Body of pancreas (tissue), 4 donors: ENCODE results near the gene ABCC5. TPM values are rescaled to one million over a fixed set of nuclear protein-coding genes. Genes with fewer than 3 reads are reported as not detected.
A peak's percentile ranks its signal among the peaks of the same experiment; 100 is the strongest.

Experiments
- ATAC-seq: fragments of 150-250 bp; one replicate; pipeline ENCODE4 v1.9.1; 2016
- DNase-seq, 4 donors: peaks; one replicate each; pipeline ENCODE4 v3.0.0-alpha.2; 2019
- H3K27ac ChIP-seq, 4 donors: fragments of 200-600 bp; sonication (generic); 1 replicate in 3 of 4; 2 replicates in 1 of 4; pipeline versions ENCODE4 v1.5.1 to v1.6.1; 2016 to 2019; ENCODE audit warnings: mild to moderate bottlenecking in 1 of 4, mixed read lengths in 1 of 4, moderate library complexity in 1 of 4
- H3K27me3 ChIP-seq, 2 donors: fragments of 200-600 bp; sonication (generic); one replicate each; pipeline ENCODE4 v1.6.0; 2016; ENCODE audit warnings: mild to moderate bottlenecking in 1 of 2
- H3K36me3 ChIP-seq, 2 donors: fragments of 200-600 bp; sonication (generic); replicated peaks in 1 of 2; 2 replicates each; pipeline ENCODE4 v1.5.1; 2016; ENCODE audit warnings: low read depth in 2 of 2; ENCODE audit not compliant: insufficient read depth in 1 of 2
- H3K4me1 ChIP-seq: fragments of 200-600 bp; sonication (generic); one replicate; pipeline ENCODE4 v1.6.0; 2016
- H3K4me3 ChIP-seq, 2 donors: fragments of 200-600 bp; sonication (generic); 1 replicate in 1 of 2; 2 replicates in 1 of 2; pipeline ENCODE4 v1.5.1; 2016 to 2019
- H3K9me3 ChIP-seq, 3 donors: fragments of 200-600 bp; sonication (generic); 1 replicate in 2 of 3; 2 replicates in 1 of 3; pipeline ENCODE4 v1.5.1; 2016
- CTCF ChIP-seq, 7 experiments: fragments of 450-650 bp in 4 of 7; fragments of 200-600 bp in 3 of 7; sonication (generic) in 3 of 7; IDR thresholded peaks; one replicate each; pipeline ENCODE4 v1.5.1; 2016 to 2019; ENCODE audit warnings: antibody characterized with exemption in 7 of 7
- POLR2A ChIP-seq, 3 donors: fragments of 450-650 bp; IDR thresholded peaks; one replicate each; pipeline ENCODE4 v1.6.1; 2016; ENCODE audit warnings: antibody characterized with exemption in 3 of 3, mild to moderate bottlenecking in 2 of 3
- WGBS, 2 donors: methylation state at CpG; one replicate each; pipeline ENCODE4 v1.1.5; 2017; 5-methylcytosine and 5-hydroxymethylcytosine counted together
- intact Hi-C: fragments of 100-400 bp; cut with DNase I; formaldehyde crosslinking; loops from one replicate; pipeline ENCODE4 v1.15.1; 2023
- total RNA-seq, 2 donors: library from RNA; depleted of rRNA; stranded (reverse); fragments of >200 nt; gene quantifications; one replicate each; pipeline ENCODE4 v1.1.0, GENCODE V29; 2016

ABCC5 gene
- total RNA-seq, 2 donors from 2014 or later = 17.1 to 20.1 TPM

GRCh38 chr3:183967693-183968092, 50.0 kb downstream of the ABCC5 start:
- no peaks in the 10 kb centered on the region for H3K27me3 ChIP-seq
- DNase-seq = peak in 1 of 4 donors; percentile 38
- peak; percentile 59 for ATAC-seq
- no peaks in the 10 kb centered on the region for H3K9me3 ChIP-seq
- 85% methylated on average over 3 of the region's 3 CpGs for WGBS, 2 donors
- no peak for TF ChIP-seq CTCF (IDR thresholded peaks at IDR 0.05)
- TF ChIP-seq POLR2A (IDR thresholded peaks at IDR 0.05) = no peak
- H3K27ac ChIP-seq = no peak overlapping the region
- H3K4me1 ChIP-seq = no peaks in the 10 kb centered on the region
- intact Hi-C loops = no loop called here
- no peaks in the 10 kb centered on the region for H3K36me3 ChIP-seq
- H3K4me3 ChIP-seq = no peak overlapping the region

- no peak for DNase-seq
- Histone ChIP-seq H3K36me3 (no peaks in the 10 kb centered on the region), H3K27me3 (no peaks in the 10 kb centered on the region), H3K4me3 (no peak overlapping the region), H3K27ac (no peak overlapping the region), H3K9me3 (no peaks in the 10 kb centered on the region), H3K4me1 (no peaks in the 10 kb centered on the region)
- WGBS, 2 donors = 67 to 92% methylated on average over 4 of the region's 4 CpGs
- ATAC-seq = no peak
- no peak for TF ChIP-seq CTCF (IDR thresholded peaks at IDR 0.05)
- intact Hi-C loops = no loop called here
Measured at GRCh38 chr3:183966361-183966791, 51.3 kb downstream of the ABCC5 start.

- H3K27me3 ChIP-seq = no peaks in the 10 kb centered on the region
- ATAC-seq = no peak
- H3K4me1 ChIP-seq = no peaks in the 10 kb centered on the region
- no peak overlapping the region for H3K27ac ChIP-seq
- no peaks in the 10 kb centered on the region for H3K36me3 ChIP-seq
- TF ChIP-seq POLR2A (IDR thresholded peaks at IDR 0.05) (no peak), CTCF (IDR thresholded peaks at IDR 0.05) (no peak)
- WGBS, 2 donors = 88 to 93% methylated on average over 3 of the region's 3 CpGs
- H3K4me3 ChIP-seq = no peak overlapping the region
- no peak for DNase-seq
- intact Hi-C loops = no loop called here
- H3K9me3 ChIP-seq = no peaks in the 10 kb centered on the region
Measured at GRCh38 chr3:183962807-183963206, 54.9 kb downstream of the ABCC5 start.

- TF ChIP-seq CTCF (IDR thresholded peaks at IDR 0.05) = no peak
- no peak for TF ChIP-seq POLR2A (IDR thresholded peaks at IDR 0.05)
- intact Hi-C loops = no loop called here
- DNase-seq = no peak
- H3K27ac ChIP-seq = no peak overlapping the region
- no peak for ATAC-seq
- H3K4me1 ChIP-seq = no peaks in the 10 kb centered on the region
- H3K36me3 ChIP-seq = no peaks in the 10 kb centered on the region
- H3K4me3 ChIP-seq = no peak overlapping the region
- H3K27me3 ChIP-seq = no peaks in the 10 kb centered on the region
- no peaks in the 10 kb centered on the region for H3K9me3 ChIP-seq
- WGBS, 2 donors = 71 to 72% methylated on average over 4 of the region's 4 CpGs
Measured at GRCh38 chr3:183959214-183959613, 58.5 kb downstream of the ABCC5 start.

GRCh38 chr3:183958775-183959174, 58.9 kb downstream of the ABCC5 start:
- WGBS, 2 donors = 86 to 96% methylated on average over 4 of the region's 4 CpGs
- Histone ChIP-seq H3K36me3 (no peaks in the 10 kb centered on the region), H3K27ac (no peak overlapping the region), H3K4me1 (no peaks in the 10 kb centered on the region), H3K4me3 (no peak overlapping the region), H3K9me3 (no peaks in the 10 kb centered on the region), H3K27me3 (no peaks in the 10 kb centered on the region)
- TF ChIP-seq CTCF (IDR thresholded peaks at IDR 0.05) (no peak), POLR2A (IDR thresholded peaks at IDR 0.05) (no peak)
- ATAC-seq (no peak), DNase-seq (no peak)
- intact Hi-C loops = no loop called here
